K562 (cell line): ENCODE results near the gene ATF6B. TPM values are rescaled to one million over a fixed set of nuclear protein-coding genes. Genes with fewer than 3 reads are reported as not detected.
A peak's percentile ranks its signal among the peaks of the same experiment; 100 is the strongest.

Experiments used
- ARID4B ChIP-seq: sonication (generic); formaldehyde crosslinking; IDR thresholded peaks from 2 replicates; pipeline ENCODE4 v1.8.0; 2022; ENCODE audit warnings: mild to moderate bottlenecking, missing genetic modification reagents
- ASH1L ChIP-seq: fragments of 450-650 bp; IDR thresholded peaks from 2 replicates; pipeline ENCODE4 v1.6.1; 2018; ENCODE audit warnings: borderline replicate concordance, mild to moderate bottlenecking, low read depth; ENCODE audit not compliant: partially characterized antibody
- FOXA3 ChIP-seq, 2 experiments: fragments of 450-650 bp in 1 of 2; sonication (generic) in 1 of 2; formaldehyde crosslinking; IDR thresholded peaks in 1 of 2; conservative IDR thresholded peaks in 1 of 2; 2 replicates each; pipeline versions ENCODE4 v1.4.0 to v1.8.0; 2020 to 2022; ENCODE audit warnings: mild to moderate bottlenecking in 2 of 2, missing genetic modification reagents in 1 of 2
- PRDM10 ChIP-seq: fragments of 450-650 bp; IDR thresholded peaks from 2 replicates; pipeline ENCODE4 v1.6.1; 2018; ENCODE audit not compliant: partially characterized antibody
- RNF2 ChIP-seq: sonication (generic); IDR thresholded peaks from 2 replicates; pipeline ENCODE4 v1.6.1; 2016
- SMAD2 ChIP-seq: fragments of 150-350 bp; IDR thresholded peaks from 2 replicates; pipeline ENCODE4 v1.6.1; 2014; ENCODE audit warnings: low read depth, mild to moderate bottlenecking, low read length
- ZNF609 ChIP-seq: sonication (generic); formaldehyde crosslinking; IDR thresholded peaks from 2 replicates; pipeline ENCODE4 v1.8.1; 2023; ENCODE audit warnings: missing genetic modification reagents, mild to moderate bottlenecking, borderline replicate concordance
- polyA plus RNA-seq, 8 experiments: library from polyadenylated mRNA; depleted of rRNA in 4 of 8; stranded (reverse) in 5 of 8; unstranded in 3 of 8; fragments of >200 nt; fragmentation: Nextera tagmentation in 2 of 8; fragmentation: Illumina TruSeq in 1 of 8; extraction: Ambion mirVana in 2 of 8; extraction: Trizol in 1 of 8; gene quantifications; 2 replicates each; pipeline versions ENCODE4 v1.2.1 to v1.2.3, GENCODE V29; 2011 to 2014; ENCODE audit warnings: inconsistent platforms in 1 of 8, missing spikeins in 1 of 8
- total RNA-seq, 7 experiments: library from RNA; depleted of rRNA in 6 of 7; stranded (reverse); fragments of >200 nt in 6 of 7; fragmentation: Illumina TruSeq in 2 of 7; extraction: Trizol in 2 of 7; gene quantifications; 2 replicates each; pipeline versions ENCODE4 v1.2.1 to v1.2.3, GENCODE V29; 2011 to 2021; ENCODE audit warnings: low replicate concordance in 1 of 7

Gene ATF6B
- total and polyA plus RNA-seq, 9 of the 15 experiments (the other 6 are each of a cell fraction or from before 2014, with no cell fraction given) = 20.7 to 131 (median 31.7) TPM

GRCh38 chr6:32153564-32154513, 25.8 kb upstream of the ATF6B start, which contains the start of gene PPT2 (continued):
- TF ChIP-seq ZNF609 (peak; percentile 90), PRDM10 (peak; percentile 99), FOXA3 (CRISPR knock-in tag; conservative IDR thresholded peaks at IDR 0.05 in 1 of 2, IDR thresholded peaks at IDR 0.05 in 1 of 2) (peak; percentile 72 to 89), RNF2 (peak; percentile 76), SMAD2 (no peak), ARID4B (CRISPR knock-in tag) (peak; percentile 16; the same call in 1 of the 2 replicates), ASH1L (peak; percentile 71)
